HG02840 (cell line): ENCODE results near the gene CYCS.
"Not testable (repeated sequence)": the region's sequence is repeated elsewhere in the genome, so short reads cannot be mapped to it uniquely, and the experiment has no call there.

ENCODE experiments used
- ATAC-seq: cut with Tn5 transposase; IDR thresholded peaks from one replicate; pipeline ENCODE4 v1.9.1; 2021; ENCODE audit warnings: mild to moderate bottlenecking, moderate library complexity, moderate number of reproducible peaks; ENCODE audit not compliant: unreplicated experiment, low FRiP score

The CYCS gene

GRCh38 chr7:25119102-25119501 lies 6.0 kb downstream of the CYCS start:
- no peak for ATAC-seq

- ATAC-seq, result peak; percentile 28
Observed at GRCh38 chr7:25118048-25118753, 6.9 kb downstream of the CYCS start.

- peak; percentile 84 for ATAC-seq
Observed at GRCh38 chr7:25117226-25118047, 7.6 kb downstream of the CYCS start.

DNA sequence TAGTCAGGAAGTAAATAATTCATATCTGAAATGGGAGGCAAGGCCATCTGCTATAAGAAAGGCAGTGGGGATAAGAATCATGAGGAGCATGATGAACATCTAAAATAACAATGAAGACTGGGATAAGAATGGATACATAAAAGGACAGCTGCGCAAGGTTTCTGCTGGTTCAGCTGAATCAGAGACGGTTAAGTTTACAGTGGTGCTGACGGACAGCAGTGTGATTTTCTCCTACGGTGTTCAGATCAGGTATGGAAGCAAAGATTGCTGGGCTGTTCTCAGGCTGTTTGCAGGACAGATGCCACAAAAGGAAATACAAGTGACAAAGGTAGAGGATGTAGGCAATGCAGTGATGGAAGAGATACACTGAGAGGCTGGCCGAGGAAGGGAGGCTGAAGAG lies 8.4 kb downstream of the CYCS start:
- ATAC-seq, result no peak

- ATAC-seq, result not testable (repeated sequence)
Observed at GRCh38 chr7:25110514-25110913, 14.5 kb downstream of the CYCS start.

GRCh38 chr7:25109276-25109675 lies 15.8 kb downstream of the CYCS start:
- no peak for ATAC-seq

- no peak for ATAC-seq
Observed at GRCh38 chr7:25105911-25106310, 19.1 kb downstream of the CYCS start.

- ATAC-seq, result no peak
Observed at GRCh38 chr7:25103773-25104172, 21.3 kb downstream of the CYCS start.

DNA sequence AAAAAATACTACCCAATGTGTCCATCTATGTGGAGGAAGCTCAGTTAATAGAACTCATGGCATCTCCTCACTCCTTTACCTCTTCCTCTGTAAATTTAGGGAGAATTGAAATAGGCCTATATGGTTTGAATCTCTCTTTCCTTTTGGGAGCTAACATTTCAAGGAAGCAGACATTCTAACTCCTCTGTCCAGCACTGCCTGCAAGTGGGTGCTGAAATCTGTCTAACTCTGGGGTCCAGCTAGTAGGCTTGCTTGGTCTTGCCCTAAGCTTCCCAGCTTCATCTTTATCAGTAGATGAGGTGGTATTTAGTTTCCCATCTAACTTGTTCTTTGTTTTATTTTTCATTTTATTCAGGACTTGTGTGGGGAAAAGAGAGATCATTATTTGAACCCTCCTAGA lies 23.2 kb downstream of the CYCS start:
- ATAC-seq, result no peak

- no peak for ATAC-seq
Observed at GRCh38 chr7:25098096-25099046, 26.7 kb downstream of the CYCS start.

- no peak for ATAC-seq
Observed at GRCh38 chr7:25095516-25096345, 29.3 kb downstream of the CYCS start.

- no peak for ATAC-seq
Observed at GRCh38 chr7:25093268-25093826, 31.7 kb downstream of the CYCS start.

GRCh38 chr7:25091779-25092178 lies 33.3 kb downstream of the CYCS start:
- ATAC-seq, result no peak

- ATAC-seq, result no peak
Observed at GRCh38 chr7:25091176-25091575, 33.9 kb downstream of the CYCS start.

DNA sequence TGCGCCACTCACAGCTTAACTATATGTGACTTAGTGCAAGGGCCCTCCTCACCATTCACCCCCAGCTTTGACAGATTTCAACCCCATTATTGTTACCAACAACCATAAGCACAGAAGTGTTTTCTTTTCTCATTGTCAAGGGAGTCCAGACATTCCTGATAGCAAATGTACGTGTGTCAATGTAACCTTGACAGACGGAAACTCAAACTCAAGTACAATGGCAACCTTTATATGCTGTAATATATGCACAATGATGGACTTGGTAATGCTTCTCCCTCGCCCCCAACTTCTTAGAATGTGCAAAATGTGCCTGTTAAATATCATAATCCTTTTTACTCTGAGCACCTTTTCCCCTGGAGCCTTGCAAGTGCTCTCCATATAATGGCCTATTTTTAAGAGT lies 34.7 kb downstream of the CYCS start:
- no peak for ATAC-seq

GRCh38 chr7:25087855-25088254 lies 37.2 kb downstream of the CYCS start:
- peak; percentile 79 for ATAC-seq

DNA sequence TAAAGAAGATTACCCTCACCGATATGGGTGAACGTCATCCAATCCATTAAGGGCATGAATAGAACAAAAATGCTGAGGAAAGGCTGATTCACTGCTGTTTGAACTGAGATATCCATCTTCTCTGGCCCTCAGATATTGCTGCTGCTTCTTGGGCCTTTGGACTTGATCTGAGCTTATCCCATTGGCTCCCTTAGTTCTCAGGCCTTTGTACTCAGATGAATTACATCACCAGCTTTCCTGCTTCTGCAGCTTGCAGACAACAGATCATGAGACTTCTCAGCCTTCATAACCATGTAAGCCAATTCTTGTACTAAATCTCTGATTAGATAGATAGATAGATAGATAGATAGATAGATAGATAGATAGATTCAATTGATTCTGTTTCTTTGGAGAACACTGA lies 40.2 kb downstream of the CYCS start:
- no peak for ATAC-seq

- ATAC-seq, result no peak
Observed at GRCh38 chr7:25083201-25083600, 41.9 kb downstream of the CYCS start.

GRCh38 chr7:25082041-25082440 lies 43.0 kb downstream of the CYCS start:
- ATAC-seq, result not testable (repeated sequence)

GRCh38 chr7:25077096-25077495 lies 48.0 kb downstream of the CYCS start:
- no peak for ATAC-seq
